Heart left ventricle (tissue), 13 donors: Measurements from ENCODE around the gene CLCN4.

ENCODE experiments used
- CTCF ChIP-seq, 12 donors: fragments of 200-600 bp; sonication (generic) in 4 of 12; IDR thresholded peaks; one replicate each; pipeline versions ENCODE4 v1.5.0 to v1.8.0; 2018 to 2022; ENCODE audit warnings: antibody characterized with exemption in 12 of 12, mild to moderate bottlenecking in 5 of 12
- POLR2A ChIP-seq, 2 donors: fragments of 450-650 bp; IDR thresholded peaks; one replicate each; pipeline ENCODE4 v1.6.1; 2017; ENCODE audit warnings: antibody characterized with exemption in 2 of 2, mild to moderate bottlenecking in 2 of 2, moderate library complexity in 2 of 2
- donor health status: ischemic (EF 13 %, LVEDD 7.1; RV severe dilation, severe dysfunction).
- donor health status: DM: no; HTN: yes; CAD: no.
- donor health status: DM: no; HTN: no; CAD: no.
- donor health status: ischemic (EF 25% LVEDD 6.9; RV normal size, moderate dysfunction).
- donor health status: ischemic (EF 25% LVEDD 5.7; RV mildly dilated, moderate dysfunction).
- donor health status: ischemic (EF 35%, LVEDD 5.7; RV mildly dilated, moderate dysfunction).
- donor health status: nonischemic (EF 11% LVEDD 7.7; RV severe dilation, severe dysfunction).
- donor health status: DM: yes; HTN: yes; CAD: no.
- donor health status: PGD.
- donor health status: ischemic (EF 29% LVEDD 5.4; RV normal size, mild dysfunction).
- donor health status: nonischemic (EF 23%, LVEDD 6.1; RV moderate dilation, normal function).

GRCh38 chrX:10235851-10236250, 79.1 kb downstream of the CLCN4 start:
- TF ChIP-seq CTCF (IDR thresholded peaks at IDR 0.05) (no peak), POLR2A (IDR thresholded peaks at IDR 0.05) (no peak)
